Measurements from ENCODE around the gene MTARC1. TPM values are rescaled to one million over a fixed set of nuclear protein-coding genes. Genes with fewer than 3 reads are reported as not detected.

Gene MTARC1
- total and polyA plus RNA-seq, 9 of the 15 experiments (the other 6 are each of a cell fraction or from before 2014, with no cell fraction given) = 0.07 to 0.14 (median 0.11) TPM; not detected in 6

DNA sequence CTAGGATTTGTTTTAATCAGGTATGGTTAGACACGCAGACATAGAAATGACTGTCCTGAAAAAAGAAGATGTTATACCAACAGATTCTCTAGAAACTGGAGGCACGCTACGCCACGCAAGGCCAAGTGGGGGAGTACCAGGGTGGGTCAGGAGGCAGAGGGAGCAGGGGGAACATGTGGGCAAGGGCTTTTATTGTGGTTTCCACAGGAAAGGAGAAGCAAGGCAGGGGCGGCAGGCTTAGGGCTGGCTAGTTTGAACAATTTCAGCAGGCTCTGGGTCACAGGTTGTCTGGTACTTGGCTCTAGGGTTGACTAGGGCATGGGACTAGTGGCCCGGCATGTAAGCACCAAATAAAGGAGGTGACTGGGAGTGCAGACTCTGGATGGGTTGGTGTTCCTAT, 31.4 kb upstream of the MTARC1 start:
- no TSS peak for BruUV-seq (replicated peaks)
- H3K9ac ChIP-seq (ENCODE audit: insufficient read depth in 1 of 2, low read depth in 2 of 2, low read length in 2 of 2) = no peak overlapping the region
- FAIRE-seq = no peak
- DNase-seq (ENCODE audit: extremely low read depth in 1 of 4, low spot score in 3 of 4) = no peak
- WGBS (ENCODE audit: insufficient coverage, low coverage, missing lambda C conversion rate) = under 1% methylated on average over 6 of the region's 6 CpGs
- CTCF ChIA-PET (ENCODE audit: low intra/inter-chr PET ratio) = no interaction called here
- in situ Hi-C loops (cut with MboI) (no loop called here), intact Hi-C loops (cut with micrococcal nuclease) (no loop called here)
- no peaks in the 10 kb centered on the region for H3K79me2 ChIP-seq (ENCODE audit: control insufficient read depth, insufficient read depth, low read length)
- H3K36me3 ChIP-seq (ENCODE audit: control insufficient read depth, insufficient read depth, low read length) = no peaks in the 10 kb centered on the region
- no peak overlapping the region for H3K4me3 ChIP-seq
- TF ChIP-seq THRAP3 (IDR thresholded peaks at IDR 0.05; ENCODE audit: borderline replicate concordance) = no peak
- no peak for TF ChIP-seq BCOR (IDR thresholded peaks at IDR 0.05)
- TF ChIP-seq, protein P1, sequence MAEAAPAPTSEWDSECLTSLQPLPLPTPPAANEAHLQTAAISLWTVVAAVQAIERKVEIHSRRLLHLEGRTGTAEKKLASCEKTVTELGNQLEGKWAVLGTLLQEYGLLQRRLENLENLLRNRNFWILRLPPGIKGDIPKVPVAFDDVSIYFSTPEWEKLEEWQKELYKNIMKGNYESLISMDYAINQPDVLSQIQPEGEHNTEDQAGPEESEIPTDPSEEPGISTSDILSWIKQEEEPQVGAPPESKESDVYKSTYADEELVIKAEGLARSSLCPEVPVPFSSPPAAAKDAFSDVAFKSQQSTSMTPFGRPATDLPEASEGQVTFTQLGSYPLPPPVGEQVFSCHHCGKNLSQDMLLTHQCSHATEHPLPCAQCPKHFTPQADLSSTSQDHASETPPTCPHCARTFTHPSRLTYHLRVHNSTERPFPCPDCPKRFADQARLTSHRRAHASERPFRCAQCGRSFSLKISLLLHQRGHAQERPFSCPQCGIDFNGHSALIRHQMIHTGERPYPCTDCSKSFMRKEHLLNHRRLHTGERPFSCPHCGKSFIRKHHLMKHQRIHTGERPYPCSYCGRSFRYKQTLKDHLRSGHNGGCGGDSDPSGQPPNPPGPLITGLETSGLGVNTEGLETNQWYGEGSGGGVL (CRISPR knock-in tag; IDR thresholded peaks at IDR 0.05) = no peak
- no peak for TF ChIP-seq RAD51 (IDR thresholded peaks at IDR 0.05; ENCODE audit: borderline replicate concordance, low read depth)
- no peak for TF ChIP-seq MAZ (CRISPR knock-in tag; conservative IDR thresholded peaks at IDR 0.05 in 1 of 2, IDR thresholded peaks at IDR 0.05 in 1 of 2)
- TF ChIP-seq NELFE (IDR thresholded peaks at IDR 0.05; ENCODE audit: insufficient read depth, insufficient read length) = no peak
- TF ChIP-seq ESRRA (IDR thresholded peaks at IDR 0.05; ENCODE audit: borderline replicate concordance, low read depth) = no peak
- no peak for TF ChIP-seq MEIS2 (IDR thresholded peaks at IDR 0.05; ENCODE audit: partially characterized antibody)
- TF ChIP-seq ZC3H11A (IDR thresholded peaks at IDR 0.05; ENCODE audit: low read depth, low read length) = no peak
- TF ChIP-seq ERF (CRISPR knock-in tag; IDR thresholded peaks at IDR 0.05) = no peak
- no peak for TF ChIP-seq BRD4 (IDR thresholded peaks at IDR 0.05)
- no peak for TF ChIP-seq POLR2AphosphoS5 (IDR thresholded peaks at IDR 0.05; ENCODE audit: control insufficient read depth, insufficient read depth, low read depth, low read length)
- no peak for TF ChIP-seq DDX20 (tag; IDR thresholded peaks at IDR 0.05; ENCODE audit: low read depth)
- no peak for TF ChIP-seq ZNF699 (CRISPR knock-in tag; IDR thresholded peaks at IDR 0.05; ENCODE audit: insufficient replicate concordance)
- TF ChIP-seq ETV5 (CRISPR knock-in tag; IDR thresholded peaks at IDR 0.05; ENCODE audit: low read depth) = no peak
- peaks cover 5 to 30% of the 10 kb centered on the region in 2 experiments; a peak in 2 of 5 replicates for H3K27me3 ChIP-seq (ENCODE audit: control insufficient read depth in 2 of 2, insufficient read depth in 2 of 2, low read length in 2 of 2)
- H3K9me3 ChIP-seq (replicated peaks; ENCODE audit: control insufficient read depth, insufficient read depth, low read depth, low read length) = no peaks in the 10 kb centered on the region
- H4K20me1 ChIP-seq (replicated peaks; ENCODE audit: control insufficient read depth, insufficient read depth, low read length) = no peaks in the 10 kb centered on the region
- no peak overlapping the region for H3K27ac ChIP-seq (ENCODE audit: extremely low read depth, low read depth, low read length)
- no peak overlapping the region for H2AFZ ChIP-seq (ENCODE audit: low read depth, low read length)
- no peak overlapping the region for H3K4me2 ChIP-seq (ENCODE audit: insufficient read depth, low read length)
- no peaks in the 10 kb centered on the region for H3K9me1 ChIP-seq (ENCODE audit: control insufficient read depth, insufficient read depth, low read length)
- POLR2A ChIA-PET = no interaction called here
- no peaks in the 10 kb centered on the region for H3K4me1 ChIP-seq (replicated peaks in 1 of 2; ENCODE audit: control insufficient read depth in 2 of 2, insufficient read depth in 2 of 2, low read length in 2 of 2)
- no peak for ATAC-seq
